ENCODE measurements around the gene SLC29A2.
A peak's percentile ranks its signal among the peaks of the same experiment; 100 is the strongest.

Gene SLC29A2

DNA sequence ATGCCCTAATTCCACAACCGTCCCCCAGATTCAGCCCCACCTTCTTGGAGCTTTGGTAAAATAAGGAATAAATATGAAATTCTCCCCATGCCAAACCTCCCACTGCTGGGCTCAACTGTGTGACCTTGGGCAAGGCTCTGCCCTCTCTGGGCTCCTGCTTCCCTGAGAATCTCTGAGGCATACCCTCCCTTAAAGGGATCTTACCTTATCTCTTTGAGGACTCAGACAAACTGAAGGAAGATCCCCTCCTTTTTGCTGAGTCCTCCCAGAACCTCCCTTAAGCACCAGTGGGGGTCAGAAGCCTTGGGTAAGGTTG, 57.4 kb downstream of the SLC29A2 start:
- no peaks in the 10 kb centered on the region for H3K9me3 Mint-ChIP-seq
- no peaks in the 10 kb centered on the region for H3K27me3 Mint-ChIP-seq
- no peak for DNase-seq (ENCODE audit: low spot score in 2 of 2)
- H3K36me3 Mint-ChIP-seq (ENCODE audit: insufficient read depth): peaks cover 17% of the 10 kb centered on the region
- H3K4me1 Mint-ChIP-seq: peaks cover 47% of the 10 kb centered on the region
- no peak for ATAC-seq (replicated peaks; ENCODE audit: extremely low read depth, poor library complexity, severe bottlenecking)
- H3K27ac Mint-ChIP-seq (ENCODE audit: low read depth): peak overlapping the region; percentile 83
- peak overlapping the region; percentile 79 for H3K4me3 Mint-ChIP-seq

DNA sequence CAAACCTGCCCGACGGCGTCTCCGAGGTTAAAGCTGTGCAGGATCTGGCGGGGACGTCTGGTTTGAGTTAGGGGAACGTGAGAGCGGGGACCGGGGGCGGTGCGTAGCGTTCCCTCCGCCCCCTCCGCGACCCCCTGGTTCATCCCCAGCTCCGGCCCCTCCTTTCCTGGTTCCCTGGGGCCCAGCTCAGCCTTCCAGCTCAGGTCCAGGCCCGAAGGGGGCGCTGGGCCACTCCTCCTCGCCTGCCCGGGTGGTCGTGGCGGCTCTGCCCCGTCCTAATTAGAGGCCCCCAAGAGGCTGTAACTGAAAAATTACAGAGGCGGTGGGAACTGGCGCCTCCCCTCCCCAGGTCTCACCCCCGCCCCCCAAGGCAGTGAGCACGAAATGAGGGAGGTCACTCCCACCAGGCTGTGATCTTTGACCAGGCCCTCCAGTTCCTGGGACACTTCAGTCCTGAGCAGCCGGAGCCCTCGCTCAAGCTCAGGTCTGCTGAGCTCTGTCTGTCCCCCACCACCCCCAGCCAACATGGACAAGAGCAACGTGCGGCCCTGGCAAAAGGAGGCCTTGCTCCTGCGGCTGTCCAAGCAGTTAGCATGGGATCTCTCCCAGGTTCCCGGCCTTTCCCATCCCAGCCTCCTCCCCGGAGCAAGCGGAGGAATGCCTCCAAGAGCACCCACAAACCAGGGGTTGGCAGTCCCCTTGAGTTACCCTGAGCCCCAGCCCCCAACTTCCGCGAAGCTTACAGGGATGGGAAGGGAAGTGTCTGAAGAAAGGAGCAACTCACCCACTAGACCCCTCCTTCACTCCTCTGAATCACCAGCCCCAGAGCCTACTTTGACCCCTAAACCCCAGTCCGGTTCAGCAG, 58.0 kb downstream of the SLC29A2 start:
- Mint-ChIP-seq H3K4me1 (peaks cover 41% of the 10 kb centered on the region), H3K27me3 (no peaks in the 10 kb centered on the region), H3K9me3 (no peaks in the 10 kb centered on the region)

DNA sequence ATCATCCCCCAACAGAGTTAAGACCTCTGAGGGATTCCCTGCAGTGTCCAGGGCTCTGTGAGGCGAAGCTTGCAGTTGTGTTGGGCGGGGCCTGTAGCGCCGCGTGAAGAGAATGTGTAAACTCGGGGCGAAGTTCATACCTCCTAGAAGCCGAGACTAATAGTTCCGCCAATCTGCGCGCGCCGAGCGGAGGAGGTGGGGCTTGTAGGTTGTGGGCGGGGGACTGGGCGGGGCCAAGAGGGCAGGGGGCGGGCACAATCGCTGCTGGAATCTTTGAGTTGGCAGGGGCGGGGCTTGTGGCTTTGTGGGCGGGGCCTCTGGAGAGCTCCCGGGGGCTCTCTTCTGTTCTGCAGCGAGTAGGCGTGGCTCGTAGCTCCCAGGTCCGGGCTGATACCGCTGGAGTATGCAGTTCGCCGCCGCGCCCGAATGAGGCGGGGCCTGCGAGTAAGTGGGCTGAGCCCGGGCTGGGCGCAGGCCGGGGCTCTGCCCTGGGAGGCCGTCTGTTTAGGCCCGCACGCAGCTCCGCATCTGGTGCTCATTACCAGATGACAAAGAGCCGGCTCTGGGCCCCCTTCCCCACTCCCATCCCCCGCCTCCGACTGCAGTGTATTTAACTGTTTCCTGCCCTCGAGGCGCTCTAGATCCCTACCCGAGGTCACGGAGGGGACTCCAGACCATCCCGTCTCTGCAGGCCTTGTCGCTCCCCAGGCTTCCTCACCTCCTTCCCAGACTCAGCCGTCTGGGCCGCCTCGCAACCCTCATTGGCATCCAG, 58.8 kb downstream of the SLC29A2 start:
- H3K36me3 Mint-ChIP-seq (ENCODE audit: insufficient read depth): peaks cover 17% of the 10 kb centered on the region

More for the DNA sequence above, 58.0 kb downstream of the SLC29A2 start:
- H3K4me3 Mint-ChIP-seq: peak overlapping the region; percentile 79
- ATAC-seq (replicated peaks; ENCODE audit: extremely low read depth, poor library complexity, severe bottlenecking): no peak
- peak overlapping the region; percentile 83 for H3K27ac Mint-ChIP-seq (ENCODE audit: low read depth)
- DNase-seq (ENCODE audit: low spot score in 2 of 2): no peak
- peaks cover 17% of the 10 kb centered on the region for H3K36me3 Mint-ChIP-seq (ENCODE audit: insufficient read depth)

More for the DNA sequence above, 58.8 kb downstream of the SLC29A2 start:
- Mint-ChIP-seq H3K9me3 (no peaks in the 10 kb centered on the region), H3K27me3 (no peaks in the 10 kb centered on the region), H3K4me3 (peak overlapping the region; percentile 79), H3K27ac (ENCODE audit: low read depth) (peak overlapping the region; percentile 85), H3K4me1 (peaks cover 34% of the 10 kb centered on the region)
- peak; percentile 96 to 98 for DNase-seq (ENCODE audit: low spot score in 2 of 2)
- peak; percentile 74 for ATAC-seq (replicated peaks; ENCODE audit: extremely low read depth, poor library complexity, severe bottlenecking)

All from central memory CD8-positive, alpha-beta T cell (primary cell).